NCI-H1048 (cell line): ENCODE results near the gene INTU.

ENCODE experiments used
- DNase-seq: peaks from one replicate; lab custom pipeline; 2025; lab: John Stamatoyannopoulos, UW

Gene INTU

DNA sequence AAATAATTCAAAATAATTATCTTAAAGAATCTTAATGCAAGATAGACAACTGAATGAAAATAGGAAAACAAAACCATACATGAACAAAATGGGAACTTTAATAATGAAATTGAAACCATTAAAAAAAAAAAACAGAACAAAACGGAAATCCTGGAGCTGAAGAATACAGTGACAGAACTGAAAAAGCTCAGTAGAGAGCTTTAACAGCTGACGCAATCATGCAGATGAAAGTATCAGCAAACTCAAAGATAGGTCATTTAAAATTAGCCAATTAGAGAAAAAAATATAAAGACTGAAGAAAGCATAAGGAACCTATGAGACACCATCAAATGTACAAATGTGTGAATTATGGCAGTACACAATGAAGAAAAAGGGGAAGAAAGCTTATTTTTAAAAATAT is 116.2 kb downstream of the INTU start:
- DNase-seq, result no peak

DNA sequence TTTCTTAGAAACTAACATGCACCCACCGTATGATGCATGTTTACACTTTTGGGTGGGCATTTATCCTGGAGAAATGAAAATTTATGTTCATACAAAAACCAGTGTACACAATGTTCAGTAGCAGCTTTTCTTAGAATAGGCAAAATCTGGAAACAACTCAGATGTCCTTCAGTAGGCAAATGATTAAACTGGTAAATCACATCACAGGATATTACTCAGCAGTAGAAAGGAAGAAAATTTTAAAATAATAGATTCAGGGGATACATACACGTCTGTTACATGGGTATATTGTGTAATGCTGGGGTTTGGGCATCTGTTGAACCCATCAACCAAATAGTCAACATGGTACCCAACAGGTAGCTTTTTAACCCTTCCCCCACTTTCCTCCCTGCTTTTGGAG is 124.1 kb downstream of the INTU start:
- no peak for DNase-seq

DNA sequence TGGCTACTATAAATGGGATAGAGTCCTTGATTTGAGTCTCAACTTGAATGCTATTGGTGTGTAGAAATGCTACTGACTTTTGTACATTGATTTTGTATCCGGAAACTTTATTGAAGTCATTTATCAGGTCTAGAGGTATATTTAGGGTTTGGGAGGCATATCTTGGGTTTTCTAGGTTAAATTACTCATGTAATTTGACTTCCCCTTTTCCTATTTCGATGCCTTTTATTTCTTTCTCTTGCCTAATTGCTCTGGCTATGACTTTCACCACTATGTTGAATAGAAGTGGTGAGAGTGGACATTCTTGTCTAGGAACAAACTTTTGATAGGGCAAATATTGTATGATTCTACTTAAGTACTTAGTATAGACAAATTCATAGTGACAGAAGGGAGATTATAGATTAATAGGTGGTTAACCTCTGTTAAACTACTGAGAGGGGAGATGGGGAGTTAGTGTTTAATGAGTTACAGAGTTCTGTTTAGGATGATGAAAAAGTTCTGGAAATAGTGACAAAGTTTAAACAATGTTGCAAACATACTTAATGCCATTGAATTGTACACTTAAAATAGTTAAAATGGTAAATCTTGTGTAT is 126.6 kb downstream of the INTU start:
- no peak for DNase-seq

DNA sequence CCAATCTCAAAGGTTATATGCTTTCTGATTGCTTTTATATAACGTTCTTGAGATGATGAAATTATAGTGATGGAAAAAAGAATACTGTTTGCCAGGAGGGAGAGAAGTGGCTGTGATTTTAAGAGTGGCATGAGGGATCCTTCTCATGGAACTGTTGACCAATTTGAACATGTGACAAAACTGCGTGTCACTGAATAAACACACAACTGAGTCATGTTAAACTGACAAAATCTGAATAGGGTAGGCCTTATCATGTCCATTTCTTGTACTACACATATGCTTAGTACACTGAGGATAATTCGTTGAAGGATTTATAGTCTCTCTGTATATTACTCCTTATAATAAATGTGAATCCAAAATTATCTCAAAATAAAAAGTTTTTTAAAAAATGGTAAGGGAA is 127.1 kb downstream of the INTU start:
- no peak for DNase-seq

DNA sequence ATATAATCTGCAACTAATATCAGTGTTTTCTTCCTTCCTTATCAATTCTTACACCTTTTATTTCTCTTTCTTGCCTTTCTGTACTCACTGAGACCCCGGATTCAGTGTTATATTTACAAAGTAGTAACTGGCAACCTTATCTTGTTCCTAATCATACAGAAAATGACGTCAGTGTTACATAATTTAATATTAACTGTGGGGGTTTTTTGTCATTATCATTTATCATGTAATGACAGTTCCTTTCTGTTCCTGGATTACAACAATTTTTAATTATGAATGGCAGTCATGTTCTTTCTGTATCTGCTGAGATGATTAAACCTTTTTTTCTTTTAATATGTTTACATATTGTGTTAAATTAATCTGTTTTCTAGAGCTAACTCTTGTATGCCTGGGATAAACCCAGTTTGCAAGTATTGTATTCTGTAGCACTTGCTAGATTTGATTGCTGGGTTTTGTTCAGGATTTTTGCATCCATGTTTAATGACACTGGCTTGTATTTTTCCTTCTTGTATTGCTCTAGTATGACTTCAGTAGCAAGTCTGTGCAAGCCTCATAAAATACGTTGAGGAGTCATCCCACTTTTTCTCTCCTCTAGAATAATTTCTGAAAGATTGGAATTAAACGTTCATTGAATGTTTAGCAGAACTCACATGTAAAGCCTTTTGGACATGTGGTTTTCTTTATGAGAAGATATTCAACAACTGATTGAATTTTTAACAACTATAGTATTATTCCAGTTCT is 138.9 kb downstream of the INTU start:
- DNase-seq, result no peak

DNA sequence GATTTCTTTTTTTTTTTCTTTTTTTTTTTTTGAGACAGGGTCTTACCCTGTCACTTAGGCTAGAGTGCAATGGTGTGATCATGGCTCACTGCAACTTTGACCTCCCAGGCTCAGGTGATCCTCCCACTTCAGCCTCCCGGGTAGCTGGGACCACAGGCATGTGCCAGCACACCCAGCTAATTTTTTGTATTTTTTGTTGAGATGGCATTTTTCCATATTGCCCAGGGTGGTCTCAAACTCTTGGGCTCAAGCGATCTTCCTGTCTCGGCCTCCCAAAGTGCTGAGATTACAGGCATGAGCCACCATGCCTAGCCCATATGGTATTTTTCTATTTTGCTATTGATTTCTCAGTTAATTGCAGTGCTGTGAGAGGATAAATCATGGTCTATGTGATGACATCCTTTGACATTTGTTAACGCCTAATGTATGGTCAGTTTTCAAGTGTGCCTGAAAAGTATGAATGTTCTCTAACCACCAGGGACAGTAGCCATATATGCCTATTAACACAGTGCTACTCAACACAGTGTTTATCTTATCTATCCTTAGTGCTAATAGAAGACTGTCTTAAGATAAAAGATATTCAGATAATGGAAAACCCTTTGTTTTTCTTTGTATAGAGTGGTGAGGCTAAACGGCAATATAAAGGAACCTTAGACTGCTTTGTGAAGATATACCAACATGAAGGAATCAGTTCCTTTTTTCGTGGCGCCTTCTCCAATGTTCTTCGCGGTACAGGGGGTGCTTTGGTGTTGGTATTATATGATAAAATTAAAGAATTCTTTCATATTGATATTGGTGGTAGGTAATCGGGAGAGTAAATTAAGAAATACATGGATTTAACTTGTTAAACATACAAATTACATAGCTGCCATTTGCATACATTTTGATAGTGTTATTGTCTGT is 140.3 kb downstream of the INTU start:
- no peak for DNase-seq

DNA sequence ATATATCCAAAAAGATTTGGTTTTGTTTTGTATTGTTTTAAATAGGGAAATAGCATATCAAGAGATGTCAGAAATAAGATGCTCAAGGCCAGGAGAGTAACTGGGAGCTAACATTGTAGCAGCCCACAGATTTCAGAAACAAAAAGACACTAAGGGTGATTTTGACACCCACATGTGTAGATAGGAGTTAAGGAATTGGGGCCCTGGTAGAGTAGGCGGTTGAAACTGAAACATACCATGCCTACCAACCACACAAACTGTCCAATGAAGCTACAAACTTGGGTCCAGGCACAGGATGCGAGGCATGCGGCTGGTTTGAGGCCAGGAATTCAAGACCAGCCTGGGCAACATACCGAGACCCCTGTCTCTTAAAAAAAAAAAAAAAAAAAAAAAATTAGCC is 143.1 kb downstream of the INTU start:
- no peak for DNase-seq
